Measurements from ENCODE around the gene KLHL8.

Gene KLHL8

DNA sequence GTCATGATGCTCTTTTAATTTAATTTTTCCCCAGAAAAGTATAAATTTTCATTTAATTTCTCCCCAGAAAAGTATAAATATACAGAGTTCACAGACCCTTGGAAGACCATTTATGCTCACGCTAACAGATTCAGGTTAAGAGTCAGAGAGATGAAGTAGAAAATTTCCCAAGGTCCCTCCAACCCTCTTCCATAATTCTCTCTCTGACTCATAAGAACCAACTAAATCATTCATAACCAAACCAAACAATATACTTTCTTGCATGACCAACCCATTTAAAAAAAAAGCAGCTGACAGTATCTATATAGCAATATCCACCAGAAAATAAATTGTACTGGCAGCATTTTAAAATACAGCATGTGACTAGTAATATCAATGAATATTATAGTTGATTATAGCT is 3.9 kb downstream of the KLHL8 start:
- H3K27ac Mint-ChIP-seq = peak overlapping the region; percentile 6
- H3K9me3 Mint-ChIP-seq = no peaks in the 10 kb centered on the region
- no peak overlapping the region for H3K4me3 Mint-ChIP-seq
- ATAC-seq (replicated peaks) (no peak), DNase-seq (no peak)
- H3K4me1 Mint-ChIP-seq = peaks cover 7 to 17% of the 10 kb centered on the region in 2 donors
- H3K27me3 Mint-ChIP-seq = no peaks in the 10 kb centered on the region
- H3K36me3 Mint-ChIP-seq = peaks cover 0 to 6% of the 10 kb centered on the region in 2 donors

DNA sequence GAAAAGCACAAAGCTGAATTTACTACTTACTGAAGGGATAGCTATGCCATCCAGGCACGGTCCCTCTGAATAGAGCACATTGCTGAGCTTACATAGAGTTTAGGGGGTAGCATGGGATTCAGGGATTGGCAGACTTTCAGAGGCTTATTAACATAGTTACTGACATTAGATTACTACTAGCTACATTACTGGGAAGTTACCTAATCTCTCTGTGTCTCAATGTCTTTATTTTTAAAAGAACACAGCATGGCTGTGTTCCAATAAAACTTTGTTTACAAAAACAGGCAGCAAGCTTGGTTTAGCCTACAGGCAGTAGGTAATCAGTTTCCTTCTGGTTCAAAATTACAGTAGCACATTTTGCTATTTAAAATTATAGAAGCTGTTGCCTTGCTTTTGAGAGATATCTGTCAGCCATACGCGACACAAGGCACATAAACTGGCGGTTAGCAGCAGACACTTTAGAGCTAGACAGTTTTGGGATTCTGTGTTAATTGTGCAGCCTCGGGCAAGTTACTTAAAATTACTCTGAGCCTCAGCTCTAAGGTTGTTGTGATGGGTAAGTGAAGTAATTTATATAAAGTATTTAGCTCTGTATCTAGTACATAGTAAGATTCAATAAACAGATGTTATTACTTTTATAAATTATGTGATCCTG is 6.9 kb downstream of the KLHL8 start:
- Mint-ChIP-seq H3K4me1 (peaks cover 12 to 17% of the 10 kb centered on the region in 2 donors), H3K27me3 (no peaks in the 10 kb centered on the region), H3K4me3 (no peak overlapping the region), H3K36me3 (peaks cover 0 to 6% of the 10 kb centered on the region in 2 donors), H3K9me3 (no peaks in the 10 kb centered on the region), H3K27ac (no peak overlapping the region)
- no peak for ATAC-seq (replicated peaks)
- no peak for DNase-seq

DNA sequence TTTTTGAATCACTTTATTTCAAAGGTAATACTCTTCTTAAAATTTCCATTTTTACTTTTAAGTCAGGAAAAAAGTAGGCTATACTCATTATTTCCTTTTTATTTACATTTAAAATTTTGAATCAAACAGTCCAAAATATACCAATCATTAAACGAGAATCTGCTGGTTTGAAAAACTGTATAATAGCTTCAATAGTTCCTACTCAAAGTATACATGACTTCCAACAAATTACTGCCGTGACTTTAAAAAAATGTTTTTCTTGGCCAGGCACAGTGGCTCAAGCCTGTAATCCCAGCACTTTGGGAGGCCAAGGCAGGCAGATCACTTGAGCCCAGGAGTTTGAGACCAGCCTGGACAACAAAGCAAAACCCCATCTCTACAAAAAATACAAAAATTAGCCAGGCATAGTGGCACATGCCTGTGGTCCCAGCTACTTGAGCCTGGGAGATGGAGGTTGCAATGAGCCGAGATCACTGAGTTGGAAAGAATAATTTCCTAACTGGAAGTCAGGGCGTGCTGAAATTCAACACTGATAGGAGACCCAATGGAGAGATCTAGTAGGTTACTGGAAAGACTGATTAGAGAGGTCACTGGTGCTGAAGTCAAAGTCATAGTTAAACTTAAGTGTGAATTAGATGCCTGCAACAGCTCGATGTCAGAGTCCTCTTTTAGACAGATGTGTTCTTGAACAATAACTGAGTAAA is 9.0 kb downstream of the KLHL8 start:
- Mint-ChIP-seq H3K27ac (no peak overlapping the region), H3K27me3 (no peaks in the 10 kb centered on the region), H3K36me3 (peaks cover 9 to 20% of the 10 kb centered on the region in 2 donors), H3K9me3 (no peaks in the 10 kb centered on the region), H3K4me1 (peaks cover 10 to 21% of the 10 kb centered on the region in 2 donors), H3K4me3 (no peak overlapping the region)
- no peak for ATAC-seq (replicated peaks)
- DNase-seq = no peak

DNA sequence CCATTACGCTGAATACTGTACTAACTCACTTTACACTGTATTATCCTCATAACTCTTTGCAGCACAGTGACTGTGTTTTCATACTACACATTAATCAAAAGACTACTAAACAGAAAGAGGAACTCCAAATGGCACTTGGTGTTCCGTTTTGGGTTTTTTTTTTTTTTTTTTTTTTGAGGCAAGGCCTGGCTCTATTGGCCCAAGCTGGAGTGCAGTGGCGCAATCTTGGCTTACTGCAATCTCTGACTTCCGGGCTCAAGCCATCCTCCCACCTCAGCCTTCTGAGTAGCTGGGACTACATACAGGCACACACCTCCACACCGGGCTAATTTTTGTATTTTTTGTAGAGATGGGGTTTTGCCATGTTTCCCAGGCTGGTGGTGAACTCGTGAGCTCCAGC is 10.7 kb downstream of the KLHL8 start:
- DNase-seq (peak; percentile 47), ATAC-seq (replicated peaks) (peak; percentile 97 to 98)
- peaks cover 10 to 19% of the 10 kb centered on the region in 2 donors for H3K4me1 Mint-ChIP-seq
- H3K27ac Mint-ChIP-seq = peak overlapping the region; percentile 88
- peak overlapping the region; percentile 73 to 77 for H3K4me3 Mint-ChIP-seq
- H3K27me3 Mint-ChIP-seq = no peaks in the 10 kb centered on the region
- no peaks in the 10 kb centered on the region for H3K9me3 Mint-ChIP-seq
- H3K36me3 Mint-ChIP-seq = peaks cover 9 to 19% of the 10 kb centered on the region in 2 donors

DNA sequence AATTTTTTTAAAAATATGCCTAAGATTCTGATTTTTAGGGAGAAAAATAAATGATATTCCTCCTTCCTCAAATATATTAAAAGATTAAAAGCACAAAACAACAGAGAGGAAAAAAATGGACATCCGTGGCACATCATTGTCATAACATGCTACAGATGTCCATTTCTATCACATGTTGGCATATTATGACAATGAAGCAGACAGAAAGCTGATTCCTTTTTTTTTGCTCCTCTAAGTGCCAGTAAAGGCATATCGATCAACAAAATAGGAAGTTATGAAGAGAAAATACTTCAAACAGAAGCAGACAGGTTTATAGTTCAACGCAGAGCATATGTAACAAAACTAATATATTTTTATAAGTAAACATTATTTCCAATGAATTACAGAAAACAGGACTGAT is 11.2 kb downstream of the KLHL8 start:
- H3K27ac Mint-ChIP-seq = no peak overlapping the region
- peak overlapping the region; percentile 25 to 28 for H3K4me3 Mint-ChIP-seq
- H3K9me3 Mint-ChIP-seq = no peaks in the 10 kb centered on the region
- ATAC-seq (replicated peaks) (peak in 1 of 2 donors; percentile 12), DNase-seq (no peak)
- peaks cover 10 to 19% of the 10 kb centered on the region in 2 donors for H3K4me1 Mint-ChIP-seq
- no peaks in the 10 kb centered on the region for H3K27me3 Mint-ChIP-seq
- peaks cover 9 to 24% of the 10 kb centered on the region in 2 donors for H3K36me3 Mint-ChIP-seq

DNA sequence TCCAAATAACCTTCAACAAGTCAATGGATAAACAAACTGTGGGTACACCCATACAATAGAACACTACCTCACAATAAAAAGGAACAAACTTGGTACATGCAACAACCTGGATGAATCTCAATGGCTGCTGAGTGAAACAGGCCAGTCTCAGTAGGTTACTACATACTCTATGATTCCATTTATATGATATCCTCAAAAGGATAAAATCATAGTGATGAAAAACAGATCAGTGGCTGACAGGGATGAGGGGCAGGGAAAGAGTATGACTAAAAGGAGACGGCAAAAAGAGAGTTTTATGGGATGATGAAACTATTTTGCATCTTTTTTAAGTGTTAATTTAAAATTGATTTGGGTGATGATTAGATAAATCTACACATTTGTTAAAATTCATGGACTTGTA is 15.9 kb downstream of the KLHL8 start:
- no peak for ATAC-seq (replicated peaks)
- H3K27ac Mint-ChIP-seq = no peak overlapping the region
- H3K36me3 Mint-ChIP-seq = peaks cover 25 to 46% of the 10 kb centered on the region in 2 donors
- H3K4me3 Mint-ChIP-seq = no peak overlapping the region
- no peaks in the 10 kb centered on the region for H3K27me3 Mint-ChIP-seq
- H3K4me1 Mint-ChIP-seq = peaks cover 9 to 18% of the 10 kb centered on the region in 2 donors
- no peak for DNase-seq
- H3K9me3 Mint-ChIP-seq = peaks cover 7 to 10% of the 10 kb centered on the region in 2 donors

DNA sequence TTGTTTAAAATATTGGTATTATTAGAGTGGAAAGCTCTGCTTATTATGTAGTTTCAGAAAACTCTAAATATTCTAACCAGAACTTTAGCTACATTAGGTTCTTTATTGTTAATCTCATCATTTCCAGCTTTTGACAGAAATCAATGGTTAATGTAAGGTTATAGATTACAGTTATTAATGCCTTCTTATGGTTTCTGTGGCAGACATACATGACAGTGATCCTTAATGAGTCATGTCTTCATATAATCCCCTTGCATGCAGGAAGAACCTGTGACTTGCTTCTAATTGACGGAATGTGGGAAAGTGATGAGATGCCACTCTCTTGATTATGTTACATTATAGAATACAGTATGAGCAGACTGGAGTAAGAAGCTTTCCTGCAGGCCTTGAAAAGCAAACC is 23.5 kb downstream of the KLHL8 start:
- ATAC-seq (replicated peaks) = no peak
- Mint-ChIP-seq H3K4me1 (peaks cover 12 to 24% of the 10 kb centered on the region in 2 donors), H3K9me3 (no peaks in the 10 kb centered on the region)

DNA sequence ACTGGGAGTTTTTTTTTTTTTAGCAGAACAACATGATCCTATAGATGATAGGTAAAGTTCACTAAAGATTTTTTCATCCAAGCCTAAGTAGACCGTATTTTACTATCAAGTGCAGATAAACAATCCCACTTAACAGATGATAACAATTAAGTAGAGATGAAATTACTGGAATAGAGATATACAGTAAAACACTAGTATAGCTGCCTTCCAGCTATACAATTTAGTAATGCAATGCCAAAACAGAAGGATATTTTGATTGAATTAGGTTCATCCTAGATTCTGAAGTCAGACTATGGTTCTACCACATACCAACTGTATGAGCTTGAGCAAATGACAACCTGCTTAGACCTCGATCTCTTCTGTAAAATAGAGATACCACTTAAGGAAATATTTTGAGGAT is 24.3 kb downstream of the KLHL8 start:
- H3K27ac Mint-ChIP-seq = no peak overlapping the region
- ATAC-seq (replicated peaks) (no peak), DNase-seq (no peak)
- peaks cover 2 to 4% of the 10 kb centered on the region in 2 donors for H3K36me3 Mint-ChIP-seq
- H3K27me3 Mint-ChIP-seq = no peaks in the 10 kb centered on the region
- H3K9me3 Mint-ChIP-seq = no peaks in the 10 kb centered on the region
- peaks cover 9 to 20% of the 10 kb centered on the region in 2 donors for H3K4me1 Mint-ChIP-seq
- no peak overlapping the region for H3K4me3 Mint-ChIP-seq

More for the DNA sequence above, 23.5 kb downstream of the KLHL8 start:
- no peak for DNase-seq
- Mint-ChIP-seq H3K4me3 (no peak overlapping the region), H3K36me3 (peaks cover 5 to 6% of the 10 kb centered on the region in 2 donors), H3K27me3 (no peaks in the 10 kb centered on the region), H3K27ac (no peak overlapping the region)

DNA sequence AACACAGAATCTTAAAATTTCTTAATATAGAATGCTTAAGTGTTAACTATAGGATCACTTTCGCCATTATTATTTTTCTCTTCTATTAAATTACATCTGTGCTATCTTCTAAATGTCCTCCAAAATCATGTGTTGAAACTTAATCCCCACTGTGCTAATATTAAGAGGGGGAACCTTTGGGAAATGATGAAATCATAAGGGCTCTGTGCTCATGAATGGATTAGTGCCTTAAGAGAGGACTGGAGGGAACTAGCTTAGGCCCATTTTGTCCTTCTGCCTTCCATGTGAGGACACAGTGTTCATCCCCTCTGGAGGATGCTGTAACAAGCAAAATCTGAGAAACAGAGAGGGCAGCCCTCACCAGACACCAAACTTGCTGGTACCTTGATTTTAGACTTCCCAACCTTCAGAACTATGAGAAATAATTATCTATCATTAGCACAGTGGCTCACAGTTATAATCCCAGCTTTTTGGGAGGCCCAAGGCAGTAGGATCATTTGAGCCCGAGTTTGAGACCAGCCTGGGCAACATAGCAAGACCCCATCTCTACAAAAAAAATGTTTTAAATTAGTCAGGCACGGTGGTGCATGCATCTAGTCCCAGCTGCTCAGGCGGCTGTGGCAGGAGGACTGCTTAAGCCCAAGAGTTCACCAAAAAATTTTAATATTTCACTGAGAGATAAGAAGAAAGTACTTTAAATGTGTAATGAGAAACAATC is 26.3 kb downstream of the KLHL8 start:
- Mint-ChIP-seq H3K4me3 (no peak overlapping the region), H3K36me3 (peaks cover 0 to 2% of the 10 kb centered on the region in 2 donors), H3K9me3 (no peaks in the 10 kb centered on the region), H3K27me3 (no peaks in the 10 kb centered on the region), H3K27ac (no peak overlapping the region), H3K4me1 (peaks cover 5 to 10% of the 10 kb centered on the region in 2 donors)
- ATAC-seq (replicated peaks) = no peak
- DNase-seq = no peak

DNA sequence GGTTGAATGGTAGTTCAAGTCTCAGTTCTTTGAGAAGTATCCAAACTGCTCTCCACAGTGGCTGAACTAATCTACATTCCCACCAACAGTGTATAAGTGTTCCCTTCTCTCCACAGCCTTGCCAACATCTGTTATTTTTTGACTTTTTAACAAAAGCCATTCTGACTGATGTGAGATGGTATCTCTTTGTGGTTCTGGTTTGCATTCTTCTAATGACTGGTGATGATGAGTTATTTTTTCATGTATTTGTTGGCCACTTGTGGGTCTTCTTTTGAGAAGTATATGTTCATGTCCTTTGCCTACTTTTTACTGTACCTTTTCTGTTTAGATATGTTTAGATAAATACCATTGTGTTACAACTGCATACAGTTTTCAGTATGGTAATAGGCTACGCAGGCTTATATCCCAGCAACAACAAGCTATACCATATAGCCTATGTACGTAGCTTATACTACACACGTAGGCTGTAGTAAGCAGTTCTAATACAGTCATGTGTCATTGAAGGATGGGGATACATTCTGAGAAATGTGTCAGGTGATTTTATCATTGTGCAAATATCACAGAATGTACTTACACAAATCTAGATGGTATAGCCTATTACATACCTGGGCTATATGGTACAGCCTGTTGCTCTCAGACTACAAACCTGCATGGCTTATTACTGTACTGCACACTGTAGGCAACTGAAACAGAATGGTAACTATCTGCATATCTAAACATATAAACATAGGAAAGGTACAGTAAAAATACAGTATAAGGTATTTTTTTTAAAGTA is 28.1 kb downstream of the KLHL8 start:
- DNase-seq (no peak), ATAC-seq (replicated peaks) (no peak)
- H3K36me3 Mint-ChIP-seq = peaks cover 0 to 2% of the 10 kb centered on the region in 2 donors

DNA sequence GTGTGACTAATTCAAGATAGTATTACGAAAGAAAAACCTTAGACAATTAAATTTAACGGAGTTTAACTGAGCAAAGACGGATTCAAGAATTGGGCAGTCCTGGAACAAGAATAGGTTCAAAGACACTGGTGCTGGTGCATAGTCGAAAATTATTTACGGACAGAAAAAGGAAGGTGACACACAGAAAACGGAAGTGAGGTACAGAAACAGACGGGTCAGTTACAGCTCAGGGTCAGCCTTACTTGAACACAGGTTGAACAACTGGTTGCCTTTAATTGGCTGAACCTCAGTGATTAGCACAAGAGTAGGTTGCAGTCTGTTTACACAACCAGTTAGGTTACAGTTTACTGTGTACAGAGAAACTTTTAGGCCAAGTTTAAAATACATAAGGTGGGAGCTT is 31.5 kb downstream of the KLHL8 start:
- ATAC-seq (replicated peaks) (no peak), DNase-seq (no peak)
- Mint-ChIP-seq H3K27me3 (no peaks in the 10 kb centered on the region), H3K4me3 (no peak overlapping the region), H3K9me3 (no peaks in the 10 kb centered on the region), H3K4me1 (no peaks in the 10 kb centered on the region), H3K27ac (no peak overlapping the region), H3K36me3 (peaks cover 0 to 2% of the 10 kb centered on the region in 2 donors)

More for the DNA sequence above, 28.1 kb downstream of the KLHL8 start:
- Mint-ChIP-seq H3K27ac (no peak overlapping the region), H3K4me1 (peaks cover 0 to 2% of the 10 kb centered on the region in 2 donors), H3K9me3 (no peaks in the 10 kb centered on the region), H3K27me3 (no peaks in the 10 kb centered on the region), H3K4me3 (no peak overlapping the region)

DNA sequence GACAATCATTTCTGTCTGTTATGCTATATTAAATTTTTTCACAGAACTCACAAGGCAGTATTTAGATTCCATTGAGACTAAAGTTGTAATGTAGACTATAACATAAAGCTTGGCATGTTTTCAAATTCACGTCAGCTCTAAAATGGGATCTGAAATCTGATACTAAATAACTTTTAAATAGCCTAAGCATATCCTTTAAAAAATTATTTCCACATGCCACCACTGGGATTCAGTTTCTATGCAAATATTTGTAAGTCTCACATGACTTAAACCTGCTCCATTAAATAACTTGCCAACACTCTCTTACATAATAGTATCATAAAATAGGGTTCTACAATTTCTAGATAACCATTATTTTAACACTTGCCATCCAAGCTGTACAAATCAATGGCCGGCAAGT is 32.4 kb downstream of the KLHL8 start:
- no peak overlapping the region for H3K4me3 Mint-ChIP-seq
- H3K9me3 Mint-ChIP-seq = no peaks in the 10 kb centered on the region
- no peaks in the 10 kb centered on the region for H3K27me3 Mint-ChIP-seq
- H3K4me1 Mint-ChIP-seq = no peaks in the 10 kb centered on the region
- ATAC-seq (replicated peaks) = no peak
- DNase-seq = no peak
- no peak overlapping the region for H3K27ac Mint-ChIP-seq
- H3K36me3 Mint-ChIP-seq = peaks cover 0 to 2% of the 10 kb centered on the region in 2 donors

DNA sequence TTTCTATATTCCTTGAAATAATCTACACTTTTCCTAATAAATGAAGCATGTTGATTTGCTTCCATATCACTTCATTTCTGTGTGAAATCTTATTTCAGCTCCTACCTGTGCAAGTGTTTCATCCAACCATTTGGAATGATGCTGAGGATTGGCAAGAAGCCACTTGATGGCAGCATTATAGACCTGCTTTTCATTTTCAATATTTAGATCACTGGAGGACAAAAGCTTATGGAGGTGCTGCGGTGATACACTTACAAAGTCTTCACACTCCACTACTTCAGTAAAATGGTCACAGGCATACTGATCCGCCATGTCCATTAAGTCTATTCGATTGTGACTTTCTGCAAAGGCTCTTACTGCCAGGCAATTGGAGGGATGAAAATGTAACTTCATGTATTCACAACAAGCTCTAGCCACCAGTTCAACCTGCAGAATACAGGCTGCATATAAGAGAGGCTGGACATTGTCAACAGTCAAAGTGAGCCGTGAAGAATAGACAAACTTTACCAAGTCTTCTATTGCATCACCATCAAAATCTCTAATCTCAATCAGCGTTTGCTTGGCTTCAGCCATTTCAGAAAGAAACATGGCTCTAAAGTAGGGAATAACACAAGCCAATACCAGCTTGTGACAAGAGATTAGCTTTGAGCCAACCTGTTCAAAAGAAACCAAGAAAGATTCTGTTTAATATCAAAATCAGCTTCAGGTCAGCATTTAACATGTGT is 35.1 kb downstream of the KLHL8 start:
- DNase-seq = no peak
- Mint-ChIP-seq H3K36me3 (peaks cover 2 to 3% of the 10 kb centered on the region in 2 donors), H3K4me1 (no peaks in the 10 kb centered on the region), H3K9me3 (no peaks in the 10 kb centered on the region), H3K27ac (no peak overlapping the region), H3K27me3 (no peaks in the 10 kb centered on the region), H3K4me3 (no peak overlapping the region)
- no peak for ATAC-seq (replicated peaks)

All from stimulated activated naive B cell treated with anti-CD40 and anti-IgM and Interleukin-4, amounts not matched to agents 10 μg/mL and 1 μg/mL and 100 μg/mL, for 72 hours (primary cell).